Neural progenitor cell (in vitro differentiated cells): Measurements from ENCODE around the gene SPATA4. TPM values are rescaled to one million over a fixed set of nuclear protein-coding genes. Genes with fewer than 3 reads are reported as not detected.

Experiments used
- DNase-seq: peaks from one replicate; pipeline ENCODE4 v3.0.0-alpha.2; 2016; ENCODE audit warnings: low spot score
- H2AFZ ChIP-seq: fragments of 200-600 bp; sonication (generic); replicated peaks from 2 replicates; pipeline ENCODE4 v1.6.1; 2016; ENCODE audit warnings: antibody characterized with exemption
- H3F3A ChIP-seq: fragments of 200-600 bp; sonication (generic); 2 replicates; pipeline ENCODE4 v1.6.1; 2016; ENCODE audit warnings: antibody characterized with exemption, low read depth
- H3K27ac ChIP-seq: fragments of 200-600 bp; sonication (generic); 2 replicates; pipeline ENCODE4 v1.5.1; 2016; ENCODE audit warnings: mild to moderate bottlenecking
- H3K27me3 ChIP-seq: fragments of 200-600 bp; sonication (generic); 2 replicates; pipeline ENCODE4 v1.6.1; 2016; ENCODE audit warnings: mild to moderate bottlenecking, moderate library complexity
- H3K36me3 ChIP-seq: fragments of 200-600 bp; sonication (generic); 2 replicates; pipeline ENCODE4 v1.5.1; 2016
- H3K4me1 ChIP-seq: fragments of 200-600 bp; sonication (generic); 2 replicates; pipeline ENCODE4 v1.6.1; 2016; ENCODE audit warnings: mixed run types
- H3K4me2 ChIP-seq: fragments of 200-600 bp; sonication (generic); 2 replicates; pipeline ENCODE4 v1.6.1; 2016
- H3K4me3 ChIP-seq: fragments of 200-600 bp; sonication (generic); 2 replicates; pipeline ENCODE4 v1.5.1; 2016
- H3K79me2 ChIP-seq: fragments of 200-600 bp; sonication (generic); 2 replicates; pipeline ENCODE4 v1.6.1; 2016; ENCODE audit warnings: low read depth
- H3K9ac ChIP-seq: fragments of 200-600 bp; sonication (generic); 2 replicates; pipeline ENCODE4 v1.6.1; 2016
- H3K9me3 ChIP-seq: fragments of 200-600 bp; sonication (generic); 2 replicates; pipeline ENCODE4 v1.5.1; 2016; ENCODE audit warnings: low read depth
- H4K20me1 ChIP-seq: fragments of 200-600 bp; sonication (generic); 2 replicates; pipeline ENCODE4 v1.6.1; 2016; ENCODE audit warnings: low read depth
- H3K27ac Mint-ChIP-seq: 3 replicates; pipeline ENCODE4 v1.8.0; 2021; ENCODE audit warnings: mixed read lengths
- H3K27me3 Mint-ChIP-seq: 2 replicates; pipeline ENCODE4 v1.8.0; 2022; ENCODE audit warnings: low read depth, mild to moderate bottlenecking, inconsistent platforms, moderate library complexity, mixed read lengths; ENCODE audit not compliant: insufficient read depth
- H3K36me3 Mint-ChIP-seq: 3 replicates; pipeline ENCODE4 v1.8.0; 2021; ENCODE audit warnings: mixed read lengths
- H3K4me1 Mint-ChIP-seq: 3 replicates; pipeline ENCODE4 v1.8.0; 2021; ENCODE audit warnings: mixed read lengths
- H3K4me3 Mint-ChIP-seq: 3 replicates; pipeline ENCODE4 v1.8.0; 2021; ENCODE audit warnings: mild to moderate bottlenecking, moderate library complexity, mixed read lengths
- H3K9me3 Mint-ChIP-seq: 3 replicates; pipeline ENCODE4 v1.8.0; 2020; ENCODE audit warnings: mixed read lengths
- CTCF ChIP-seq: fragments of 200-600 bp; sonication (generic); IDR thresholded peaks from 2 replicates; pipeline ENCODE4 v1.5.1; 2017; ENCODE audit warnings: antibody characterized with exemption, mild to moderate bottlenecking
- EZH2 ChIP-seq: fragments of 200-600 bp; sonication (generic); IDR thresholded peaks from 2 replicates; pipeline ENCODE4 v1.6.1; 2017; ENCODE audit warnings: antibody characterized with exemption, mild to moderate bottlenecking, moderate library complexity
- EZH2phosphoT487 ChIP-seq: fragments of 200-600 bp; sonication (generic); IDR thresholded peaks from 2 replicates; pipeline ENCODE4 v1.6.1; 2017; ENCODE audit warnings: antibody characterized with exemption
- total RNA-seq: library from RNA; depleted of rRNA; stranded (reverse); fragments of >200 nt; gene quantifications from 2 replicates; pipeline ENCODE4 v1.2.3, GENCODE V29; 2015; ENCODE audit warnings: low replicate concordance

The SPATA4 gene
- total RNA-seq, 1 donor from 2014 or later, result not detected

GRCh38 chr4:176137631-176138030 is 57.8 kb downstream of the SPATA4 start:
- H3K4me1 Mint-ChIP-seq, result no peaks in the 10 kb centered on the region
- Histone ChIP-seq H3K27ac (no peak overlapping the region), H3K4me1 (no peaks in the 10 kb centered on the region), H2AFZ (no peak overlapping the region), H3K9ac (no peak overlapping the region), H3K36me3 (no peaks in the 10 kb centered on the region), H4K20me1 (no peaks in the 10 kb centered on the region), H3K4me2 (no peak overlapping the region), H3K79me2 (no peaks in the 10 kb centered on the region), H3K27me3 (no peaks in the 10 kb centered on the region), H3K9me3 (no peaks in the 10 kb centered on the region), H3K4me3 (no peak overlapping the region), H3F3A (no peaks in the 10 kb centered on the region)
- no peak for DNase-seq
- no peak for TF ChIP-seq EZH2
- TF ChIP-seq CTCF, result no peak
- TF ChIP-seq EZH2phosphoT487, result no peak
- no peaks in the 10 kb centered on the region for H3K27me3 Mint-ChIP-seq
- no peak overlapping the region for H3K4me3 Mint-ChIP-seq
- no peak overlapping the region for H3K27ac Mint-ChIP-seq
- H3K9me3 Mint-ChIP-seq, result no peaks in the 10 kb centered on the region
- no peaks in the 10 kb centered on the region for H3K36me3 Mint-ChIP-seq

- no peak overlapping the region for H2AFZ ChIP-seq
- no peak overlapping the region for H3K27ac Mint-ChIP-seq
- H3K9me3 ChIP-seq, result no peaks in the 10 kb centered on the region
- H3K79me2 ChIP-seq, result no peaks in the 10 kb centered on the region
- H3K4me1 ChIP-seq, result no peaks in the 10 kb centered on the region
- H3K27ac ChIP-seq, result no peak overlapping the region
- no peak overlapping the region for H3K4me2 ChIP-seq
- H3K36me3 Mint-ChIP-seq, result no peaks in the 10 kb centered on the region
- no peak overlapping the region for H3K9ac ChIP-seq
- no peaks in the 10 kb centered on the region for H4K20me1 ChIP-seq
- H3K27me3 Mint-ChIP-seq, result no peaks in the 10 kb centered on the region
- no peak for DNase-seq
- TF ChIP-seq CTCF (no peak), EZH2phosphoT487 (no peak), EZH2 (no peak)
- no peaks in the 10 kb centered on the region for H3K36me3 ChIP-seq
- no peaks in the 10 kb centered on the region for H3K4me1 Mint-ChIP-seq
- no peak overlapping the region for H3K4me3 ChIP-seq
- no peaks in the 10 kb centered on the region for H3K9me3 Mint-ChIP-seq
- no peaks in the 10 kb centered on the region for H3K27me3 ChIP-seq
- H3F3A ChIP-seq, result no peaks in the 10 kb centered on the region
- no peak overlapping the region for H3K4me3 Mint-ChIP-seq
Observed at GRCh38 chr4:176134670-176135069, 60.7 kb downstream of the SPATA4 start.

Other genes with a start within 250 kb of the SPATA4 start
- gene WDR17, start 129.7 kb downstream of the SPATA4 start, total RNA-seq, result 4.7 and 9.1 TPM in 2 replicates
- not detected in 2 replicates for gene ASB5, start 73.6 kb upstream of the SPATA4 start, total RNA-seq
- gene SPCS3, start 124.4 kb upstream of the SPATA4 start, total RNA-seq, result 84.4 and 128 TPM in 2 replicates